Measurements from ENCODE around the gene GGTLC2. TPM values are rescaled to one million over a fixed set of nuclear protein-coding genes. Genes with fewer than 3 reads are reported as not detected.
A peak's percentile ranks its signal among the peaks of the same experiment; 100 is the strongest.
"Not testable (repeated sequence)": the region's sequence is repeated elsewhere in the genome, so short reads cannot be mapped to it uniquely, and the experiment has no call there.

The GGTLC2 gene
- total RNA-seq, 1 donor, result not detected

GRCh38 chr22:22681221-22681739, 36.9 kb downstream of the GGTLC2 start:
- no peak for DNase-seq (ENCODE audit: low read depth)
- H3K4me3 ChIP-seq (ENCODE audit: low read depth, low read length), result no peak overlapping the region
- no peak for TF ChIP-seq CTCF (IDR thresholded peaks at IDR 0.05; ENCODE audit: insufficient read depth, low read depth, low read length)

GRCh38 chr22:22682196-22682595, 37.8 kb downstream of the GGTLC2 start:
- H3K4me3 ChIP-seq (ENCODE audit: low read depth, low read length), result no peak overlapping the region
- no peak for DNase-seq (ENCODE audit: low read depth)

GRCh38 chr22:22682807-22683667, 38.6 kb downstream of the GGTLC2 start:
- no peak for TF ChIP-seq CTCF (IDR thresholded peaks at IDR 0.05; ENCODE audit: insufficient read depth, low read depth, low read length)
- H3K4me3 ChIP-seq (ENCODE audit: low read depth, low read length), result no peak overlapping the region
- no peak for DNase-seq (ENCODE audit: low read depth)

More at GRCh38 chr22:22682196-22682595, 37.8 kb downstream of the GGTLC2 start:
- TF ChIP-seq CTCF (IDR thresholded peaks at IDR 0.05; ENCODE audit: insufficient read depth, low read depth, low read length), result no peak

- no peak for DNase-seq (ENCODE audit: low read depth)
- no peak for TF ChIP-seq CTCF (IDR thresholded peaks at IDR 0.05; ENCODE audit: insufficient read depth, low read depth, low read length)
- H3K4me3 ChIP-seq (ENCODE audit: low read depth, low read length), result no peak overlapping the region
These were observed 39.4 kb downstream of the GGTLC2 start for GRCh38 chr22:22683668-22684361.

- H3K4me3 ChIP-seq (ENCODE audit: low read depth, low read length), result no peak overlapping the region
- TF ChIP-seq CTCF (IDR thresholded peaks at IDR 0.05; ENCODE audit: insufficient read depth, low read depth, low read length), result peak; percentile 58
- peak; percentile 85 for DNase-seq (ENCODE audit: low read depth)
These were observed 40.5 kb downstream of the GGTLC2 start for GRCh38 chr22:22684580-22685561.

GRCh38 chr22:22685586-22685985, 41.2 kb downstream of the GGTLC2 start:
- no peak for TF ChIP-seq CTCF (IDR thresholded peaks at IDR 0.05; ENCODE audit: insufficient read depth, low read depth, low read length)
- DNase-seq (ENCODE audit: low read depth), result no peak
- H3K4me3 ChIP-seq (ENCODE audit: low read depth, low read length), result no peak overlapping the region

- not testable (repeated sequence) for DNase-seq (ENCODE audit: low read depth)
These were observed 42.0 kb downstream of the GGTLC2 start for GRCh38 chr22:22686202-22687115.

More at GRCh38 chr22:22686202-22687115, 42.0 kb downstream of the GGTLC2 start:
- not testable (repeated sequence) for H3K4me3 ChIP-seq (ENCODE audit: low read depth, low read length)
